CD14-positive monocyte (primary cell): ENCODE measurements around the gene ITGA11. TPM values are rescaled to one million over a fixed set of nuclear protein-coding genes. Genes with fewer than 3 reads are reported as not detected.

Source experiments
- DNase-seq, 3 donors: peaks; one replicate each; pipeline ENCODE4 v3.0.0-alpha.2; 2011 to 2022
- H2AFZ ChIP-seq: 2 replicates; pipeline ENCODE4 v1.6.0; 2012; ENCODE audit warnings: mild to moderate bottlenecking, low read depth, low read length, inconsistent platforms; ENCODE audit not compliant: insufficient read depth, poor library complexity, severe bottlenecking
- H3K27ac ChIP-seq, 2 donors: 1 replicate in 1 of 2; 2 replicates in 1 of 2; pipeline ENCODE4 v1.5.1; 2012 to 2013; ENCODE audit warnings: low read length in 2 of 2, control low read depth in 1 of 2, inconsistent platforms in 1 of 2, low read depth in 1 of 2, mild to moderate bottlenecking in 1 of 2
- H3K27me3 ChIP-seq, 2 donors: one replicate each; pipeline versions ENCODE4 v1.6.0 to v1.6.1; 2011 to 2013; ENCODE audit warnings: low read length in 2 of 2; ENCODE audit not compliant: control insufficient read depth in 2 of 2, insufficient read depth in 2 of 2
- H3K36me3 ChIP-seq, 2 donors: replicated peaks in 1 of 2; 1 replicate in 1 of 2; 2 replicates in 1 of 2; pipeline versions ENCODE4 v1.5.1 to v1.6.1; 2012 to 2013; ENCODE audit warnings: low read length in 2 of 2, control low read depth in 1 of 2, inconsistent platforms in 1 of 2, mild to moderate bottlenecking in 1 of 2; ENCODE audit not compliant: insufficient read depth in 2 of 2, control insufficient read depth in 1 of 2
- H3K4me1 ChIP-seq, 2 donors: 1 replicate in 1 of 2; 2 replicates in 1 of 2; pipeline versions ENCODE4 v1.5.1 to v1.6.1; 2012 to 2013; ENCODE audit warnings: low read length in 2 of 2, control low read depth in 1 of 2, inconsistent platforms in 1 of 2, mild to moderate bottlenecking in 1 of 2, moderate library complexity in 1 of 2; ENCODE audit not compliant: insufficient read depth in 2 of 2, control insufficient read depth in 1 of 2
- H3K4me2 ChIP-seq: replicated peaks from 2 replicates; pipeline ENCODE3; 2012; ENCODE audit warnings: low read length, moderate library complexity, mild to moderate bottlenecking; ENCODE audit not compliant: poor library complexity, severe bottlenecking; ENCODE audit errors: extremely low read depth
- H3K4me3 ChIP-seq, 3 experiments: fragments of 200-600 bp in 1 of 3; sonication (generic) in 1 of 3; replicated peaks in 1 of 3; 1 replicate in 2 of 3; 2 replicates in 1 of 3; pipeline ENCODE4 v1.5.1; 2011 to 2013; ENCODE audit warnings: low read length in 3 of 3, mild to moderate bottlenecking in 3 of 3, control low read depth in 2 of 3, low read depth in 2 of 3, inconsistent platforms in 1 of 3, moderate library complexity in 1 of 3
- H3K79me2 ChIP-seq: 2 replicates; pipeline ENCODE4 v1.6.0; 2012; ENCODE audit warnings: mild to moderate bottlenecking, control low read depth, inconsistent platforms, low read length, moderate library complexity; ENCODE audit not compliant: insufficient read depth
- H3K9ac ChIP-seq: 2 replicates; pipeline ENCODE4 v1.6.0; 2017; ENCODE audit warnings: low read length, mild to moderate bottlenecking; ENCODE audit not compliant: insufficient read depth, poor library complexity, severe bottlenecking
- H3K9me3 ChIP-seq, 2 donors: replicated peaks in 1 of 2; 1 replicate in 1 of 2; 2 replicates in 1 of 2; pipeline versions ENCODE4 v1.5.1 to v1.6.1; 2012 to 2013; ENCODE audit warnings: low read length in 2 of 2, control low read depth in 1 of 2; ENCODE audit not compliant: control insufficient read depth in 1 of 2, insufficient read depth in 1 of 2
- H4K20me1 ChIP-seq: 2 replicates; pipeline ENCODE4 v1.6.0; 2012; ENCODE audit warnings: mild to moderate bottlenecking, low read length, control low read depth, moderate library complexity; ENCODE audit not compliant: insufficient read depth
- H3K27ac Mint-ChIP-seq, 7 donors: one replicate each; pipeline ENCODE4 v1.8.0; 2020; ENCODE audit warnings: mild to moderate bottlenecking in 7 of 7, mixed read lengths in 7 of 7, moderate library complexity in 6 of 7, inconsistent platforms in 2 of 7
- H3K27me3 Mint-ChIP-seq, 3 donors: one replicate each; pipeline ENCODE4 v1.8.0; 2021 to 2022; ENCODE audit warnings: low read depth in 3 of 3, mild to moderate bottlenecking in 3 of 3, mixed read lengths in 3 of 3, moderate library complexity in 3 of 3, inconsistent platforms in 1 of 3
- H3K36me3 Mint-ChIP-seq, 2 donors: one replicate each; pipeline ENCODE4 v1.8.0; 2020; ENCODE audit warnings: mixed read lengths in 2 of 2, inconsistent platforms in 1 of 2, mild to moderate bottlenecking in 1 of 2
- H3K4me1 Mint-ChIP-seq: one replicate; pipeline ENCODE4 v1.8.0; 2020; ENCODE audit warnings: mild to moderate bottlenecking, mixed read lengths
- H3K4me3 Mint-ChIP-seq, 2 donors: one replicate each; pipeline ENCODE4 v1.8.0; 2020; ENCODE audit warnings: mild to moderate bottlenecking in 2 of 2, mixed read lengths in 2 of 2, moderate library complexity in 1 of 2
- H3K9me3 Mint-ChIP-seq, 7 donors: one replicate each; pipeline ENCODE4 v1.8.0; 2020 to 2022; ENCODE audit warnings: mixed read lengths in 7 of 7, mild to moderate bottlenecking in 6 of 7, moderate library complexity in 6 of 7, inconsistent platforms in 2 of 7
- CTCF ChIP-seq: fragments of 200-600 bp; IDR thresholded peaks from one replicate; pipeline ENCODE4 v1.8.0; 2022; ENCODE audit warnings: antibody characterized with exemption, mild to moderate bottlenecking
- WGBS: methylation state at CpG from one replicate; pipeline ENCODE4 v1.1.5; 2013; ENCODE audit warnings: missing lambda C conversion rate; ENCODE audit not compliant: insufficient coverage; 5-methylcytosine and 5-hydroxymethylcytosine counted together
- intact Hi-C, 2 donors: fragments of 100-400 bp; cut with micrococcal nuclease; formaldehyde crosslinking; loops; one replicate each; pipeline versions ENCODE4 v1.15.0 to v1.15.1; 2023
- polyA plus RNA-seq, 3 donors: library from polyadenylated mRNA; depleted of rRNA in 1 of 3; unstranded in 2 of 3; stranded (reverse) in 1 of 3; fragments of 300-500 nt in 2 of 3; fragments of >200 nt in 1 of 3; fragmentation: Illumina TruSeq in 2 of 3; gene quantifications; 1 replicate in 2 of 3; 2 replicates in 1 of 3; pipeline ENCODE4 v1.2.3, GENCODE V29; 2012 to 2021

Gene ITGA11
- polyA plus RNA-seq, 3 donors: under 0.01 to 0.01 TPM; not detected in 1

GRCh38 chr15:68367226-68367625 is 64.7 kb downstream of the ITGA11 start:
- Mint-ChIP-seq H3K27ac (no peak overlapping the region), H3K27me3 (peaks cover 2 to 5% (median 4%) of the 10 kb centered on the region in 3 donors), H3K36me3 (no peaks in the 10 kb centered on the region), H3K9me3 (no peaks in the 10 kb centered on the region), H3K4me3 (no peak overlapping the region), H3K4me1 (peaks cover 8% of the 10 kb centered on the region)
- H2AFZ ChIP-seq: no peak overlapping the region
- H3K4me1 ChIP-seq: no peaks in the 10 kb centered on the region
- H3K9ac ChIP-seq: no peak overlapping the region
- no peak overlapping the region for H3K27ac ChIP-seq
- 92% methylated on average over 3 of the region's 4 CpGs for WGBS
- no peaks in the 10 kb centered on the region for H3K36me3 ChIP-seq
- DNase-seq: no peak
- H4K20me1 ChIP-seq: no peaks in the 10 kb centered on the region
- H3K4me3 ChIP-seq: no peak overlapping the region
- intact Hi-C loops: no loop called here
- no peaks in the 10 kb centered on the region for H3K9me3 ChIP-seq
- no peaks in the 10 kb centered on the region for H3K79me2 ChIP-seq
- no peak overlapping the region for H3K4me2 ChIP-seq
- TF ChIP-seq CTCF: no peak
- H3K27me3 ChIP-seq: no peaks in the 10 kb centered on the region

- Histone ChIP-seq H3K9me3 (no peaks in the 10 kb centered on the region), H3K4me1 (no peaks in the 10 kb centered on the region), H3K9ac (no peak overlapping the region), H3K4me2 (no peak overlapping the region), H4K20me1 (no peaks in the 10 kb centered on the region), H3K4me3 (no peak overlapping the region), H3K79me2 (no peaks in the 10 kb centered on the region), H3K36me3 (no peaks in the 10 kb centered on the region), H3K27me3 (no peaks in the 10 kb centered on the region), H2AFZ (no peak overlapping the region), H3K27ac (no peak overlapping the region)
- no peaks in the 10 kb centered on the region for H3K9me3 Mint-ChIP-seq
- peaks cover 8% of the 10 kb centered on the region for H3K4me1 Mint-ChIP-seq
- TF ChIP-seq CTCF: no peak
- intact Hi-C loops: no loop called here
- H3K27me3 Mint-ChIP-seq: peaks cover 2 to 5% (median 4%) of the 10 kb centered on the region in 3 donors
- H3K36me3 Mint-ChIP-seq: no peaks in the 10 kb centered on the region
- DNase-seq: no peak
- no peak overlapping the region for H3K27ac Mint-ChIP-seq
- no peak overlapping the region for H3K4me3 Mint-ChIP-seq
- WGBS: 53% methylated on average over 3 of the region's 9 CpGs
Observed at GRCh38 chr15:68366314-68366713, 65.6 kb downstream of the ITGA11 start.
